Dendritic cell treated with granulocyte-macrophage colony-stimulating factor and Interleukin-4, amounts not matched to agents 40 ng/mL and 50 ng/mL, for 4 days (primary cell): ENCODE data around the gene ZNF280A.
"Not testable (repeated sequence)": the region's sequence is repeated elsewhere in the genome, so short reads cannot be mapped to it uniquely, and the experiment has no call there.

ENCODE experiments used
- H3K27ac Mint-ChIP-seq: one replicate; pipeline ENCODE4 v1.8.0; 2022; ENCODE audit warnings: mild to moderate bottlenecking, mixed read lengths
- H3K27me3 Mint-ChIP-seq: one replicate; pipeline ENCODE4 v1.8.0; 2022; ENCODE audit warnings: mild to moderate bottlenecking, mixed read lengths
- H3K36me3 Mint-ChIP-seq: one replicate; pipeline ENCODE4 v1.8.0; 2022; ENCODE audit warnings: low read depth, mixed read lengths
- H3K4me1 Mint-ChIP-seq: one replicate; pipeline ENCODE4 v1.8.0; 2022; ENCODE audit warnings: low read depth, mixed read lengths
- H3K4me3 Mint-ChIP-seq: one replicate; pipeline ENCODE4 v1.8.0; 2022; ENCODE audit warnings: mild to moderate bottlenecking, moderate library complexity, mixed read lengths
- H3K9me3 Mint-ChIP-seq: one replicate; pipeline ENCODE4 v1.8.0; 2022; ENCODE audit warnings: mixed read lengths
- intact Hi-C: fragments of 100-400 bp; cut with micrococcal nuclease; formaldehyde crosslinking; loops from one replicate; pipeline ENCODE4 v1.15.0; 2022

ZNF280A gene

DNA sequence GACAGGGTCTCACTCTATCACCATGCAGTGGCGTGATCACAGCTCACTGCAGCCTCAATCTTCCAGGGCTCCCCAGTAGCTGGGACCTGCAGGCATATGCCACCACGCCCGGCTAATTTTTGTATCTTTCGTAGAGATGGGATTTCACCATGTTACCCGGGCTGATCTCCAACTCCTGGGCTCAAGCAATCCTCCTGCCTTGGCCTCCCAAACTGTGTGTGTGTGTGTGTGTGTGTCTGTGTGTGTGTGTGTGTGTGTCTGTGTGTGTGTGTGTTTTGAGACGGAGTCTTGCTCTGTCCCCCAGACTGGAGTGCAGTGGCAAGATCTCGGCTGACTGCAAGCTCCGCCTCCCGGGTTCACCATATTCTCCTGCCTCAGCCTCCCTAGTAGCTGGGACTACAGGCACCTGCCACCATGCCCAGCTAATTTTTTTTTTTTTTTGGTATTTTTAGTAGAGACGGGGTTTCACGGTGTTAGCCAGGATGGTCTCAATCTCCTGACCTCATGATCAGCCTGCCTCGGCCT is 12.5 kb upstream of the ZNF280A start:
- H3K4me3 Mint-ChIP-seq, H3K9me3 Mint-ChIP-seq, H3K27me3 Mint-ChIP-seq, H3K4me1 Mint-ChIP-seq, H3K36me3 Mint-ChIP-seq, H3K27ac Mint-ChIP-seq, intact Hi-C loops: not testable (repeated sequence)

DNA sequence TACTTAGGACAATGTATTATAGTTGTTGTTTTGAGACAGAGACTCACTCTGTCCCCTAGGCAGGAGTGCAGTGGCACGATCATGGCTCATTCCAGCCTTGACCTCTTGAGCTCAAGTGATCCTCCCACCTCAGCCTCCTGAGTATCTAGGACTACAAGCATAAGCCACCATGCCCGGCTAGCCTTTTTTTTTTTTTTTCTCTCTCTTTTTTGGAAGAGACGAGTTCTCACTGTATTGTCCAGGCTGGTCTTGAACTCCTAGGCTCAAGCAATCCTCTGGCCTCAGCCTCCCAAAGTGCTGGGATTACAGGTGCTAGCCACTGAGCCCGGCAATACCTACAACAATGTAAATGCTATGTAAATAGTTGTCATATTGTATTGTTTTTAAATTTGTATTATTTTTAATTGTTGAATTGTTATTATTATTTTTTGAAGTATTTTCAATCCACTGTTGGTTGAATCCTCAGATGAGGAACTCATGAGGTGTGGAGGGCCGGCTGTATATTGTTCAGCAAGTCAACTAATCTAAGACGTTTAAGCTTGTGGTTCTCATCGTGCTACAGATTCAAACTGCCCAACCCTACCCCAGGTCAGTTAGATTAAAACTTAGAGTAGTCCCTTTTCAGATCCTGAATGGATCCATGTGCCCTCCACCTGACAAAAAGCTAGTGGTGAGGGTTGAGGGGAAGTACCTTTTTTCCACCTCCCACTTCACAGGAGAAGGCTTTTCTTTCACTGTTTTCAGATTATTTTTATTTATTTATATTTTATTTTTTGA is 11.9 kb upstream of the ZNF280A start:
- Mint-ChIP-seq H3K4me3 (no peak overlapping the region), H3K27me3 (no peaks in the 10 kb centered on the region), H3K27ac (no peak overlapping the region), H3K9me3 (no peaks in the 10 kb centered on the region), H3K4me1 (no peaks in the 10 kb centered on the region), H3K36me3 (no peaks in the 10 kb centered on the region)
- intact Hi-C loops, result no loop called here

DNA sequence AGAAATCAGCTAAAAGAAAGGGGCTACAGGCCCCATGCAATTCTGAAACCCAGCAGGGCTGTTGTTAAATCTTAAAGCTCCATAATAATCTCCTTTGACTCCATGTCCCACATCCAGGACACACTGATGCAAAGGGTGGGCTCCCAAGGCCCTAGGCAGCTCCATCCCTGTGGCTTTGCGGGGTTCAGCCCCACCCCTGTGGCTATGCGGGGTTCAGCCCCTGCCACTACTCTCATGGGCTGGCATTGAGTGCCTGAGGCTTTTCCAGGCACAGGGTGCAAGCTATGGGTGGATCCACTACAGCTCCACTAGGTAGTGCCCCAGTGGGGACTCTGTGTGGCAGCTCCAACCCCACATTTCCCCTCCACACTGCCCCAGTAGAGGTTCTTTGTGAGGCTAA is 8.7 kb upstream of the ZNF280A start:
- H3K4me3 Mint-ChIP-seq, result no peak overlapping the region
- no peak overlapping the region for H3K27ac Mint-ChIP-seq
- H3K4me1 Mint-ChIP-seq, result peaks cover 18% of the 10 kb centered on the region
- no peaks in the 10 kb centered on the region for H3K9me3 Mint-ChIP-seq
- intact Hi-C loops, result no loop called here
- H3K27me3 Mint-ChIP-seq, result no peaks in the 10 kb centered on the region
- H3K36me3 Mint-ChIP-seq, result no peaks in the 10 kb centered on the region

DNA sequence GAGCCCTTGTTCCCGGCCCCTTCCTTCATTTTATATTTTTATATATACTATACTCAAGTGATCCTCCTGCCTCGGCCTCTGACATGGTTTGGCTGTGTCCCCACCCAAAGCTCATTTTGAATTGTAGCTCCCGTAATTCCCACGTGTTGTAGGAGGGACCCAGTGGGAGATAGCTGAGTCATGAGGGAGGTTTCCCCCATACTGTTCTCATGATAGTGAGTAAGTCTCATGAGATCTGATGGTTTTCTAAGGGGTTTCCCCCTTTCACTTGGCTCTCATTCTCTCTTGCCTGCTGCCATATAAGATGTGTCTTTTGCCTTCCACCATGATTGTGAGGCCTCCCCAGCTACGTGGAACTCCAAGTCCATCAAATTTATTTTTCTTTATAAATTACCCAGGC is 7.2 kb upstream of the ZNF280A start:
- Mint-ChIP-seq H3K9me3 (no peaks in the 10 kb centered on the region), H3K4me1 (peaks cover 18% of the 10 kb centered on the region), H3K4me3 (no peak overlapping the region), H3K27me3 (no peaks in the 10 kb centered on the region), H3K36me3 (no peaks in the 10 kb centered on the region), H3K27ac (no peak overlapping the region)
- intact Hi-C loops, result no loop called here

DNA sequence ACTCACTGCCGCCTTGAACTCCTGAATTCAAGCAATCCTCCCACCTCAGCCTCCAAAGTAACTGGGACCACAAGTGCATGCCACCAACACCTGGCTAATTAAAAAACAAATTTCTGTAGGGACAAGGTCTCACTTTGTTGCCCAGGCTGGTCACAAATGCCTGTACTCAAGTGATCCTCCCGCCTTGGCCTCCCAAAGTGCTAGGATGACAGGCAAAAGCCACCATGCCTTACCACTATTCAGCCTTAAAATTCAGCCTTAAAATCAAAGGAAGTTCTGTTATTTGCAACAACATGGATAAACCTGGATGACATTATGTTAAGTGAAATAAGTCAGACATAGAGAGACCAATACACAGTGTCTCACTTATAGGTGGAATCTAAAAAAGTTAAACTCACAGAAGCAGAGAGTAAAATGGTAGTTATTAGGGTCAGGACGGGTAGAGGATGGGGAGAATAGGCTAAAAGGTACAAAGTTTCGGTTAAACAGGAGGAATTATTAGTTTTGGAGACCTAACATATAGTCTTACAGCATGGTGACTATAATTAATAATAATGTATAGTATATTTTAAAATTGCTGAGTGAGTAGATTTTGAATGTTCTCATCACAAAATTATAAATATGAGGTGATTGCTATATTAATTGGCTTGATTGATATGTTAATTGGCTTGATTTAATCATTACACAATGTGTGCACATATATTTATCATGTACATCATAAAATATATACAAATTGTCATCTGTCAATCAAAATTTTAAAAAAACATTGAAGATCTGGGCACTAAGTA is 6.2 kb upstream of the ZNF280A start:
- Mint-ChIP-seq H3K27me3 (no peaks in the 10 kb centered on the region), H3K9me3 (no peaks in the 10 kb centered on the region), H3K4me3 (no peak overlapping the region), H3K36me3 (no peaks in the 10 kb centered on the region), H3K4me1 (peaks cover 24% of the 10 kb centered on the region), H3K27ac (no peak overlapping the region)
- intact Hi-C loops, result no loop called here

DNA sequence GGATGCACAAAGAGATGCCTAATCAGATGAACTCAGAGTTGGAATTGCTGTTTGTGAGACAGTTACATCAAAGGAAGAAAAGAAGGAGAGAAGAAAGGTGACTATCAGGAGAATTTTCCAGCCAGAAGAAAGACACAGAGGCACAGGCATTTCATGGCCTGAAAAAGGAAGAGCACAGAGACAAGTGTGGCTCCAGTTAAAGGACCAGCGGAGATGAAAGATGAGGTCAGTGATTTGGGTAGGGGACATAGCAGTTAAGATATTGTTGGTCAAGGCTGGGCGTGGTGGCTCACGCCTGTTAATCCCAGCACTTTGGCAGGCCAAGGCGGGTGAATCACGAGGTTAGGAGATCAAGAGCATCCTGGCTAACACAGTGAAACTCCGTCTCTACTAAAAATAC is 3.4 kb upstream of the ZNF280A start:
- Mint-ChIP-seq H3K4me3 (no peak overlapping the region), H3K27me3 (no peaks in the 10 kb centered on the region)
- intact Hi-C loops, result no loop called here

DNA sequence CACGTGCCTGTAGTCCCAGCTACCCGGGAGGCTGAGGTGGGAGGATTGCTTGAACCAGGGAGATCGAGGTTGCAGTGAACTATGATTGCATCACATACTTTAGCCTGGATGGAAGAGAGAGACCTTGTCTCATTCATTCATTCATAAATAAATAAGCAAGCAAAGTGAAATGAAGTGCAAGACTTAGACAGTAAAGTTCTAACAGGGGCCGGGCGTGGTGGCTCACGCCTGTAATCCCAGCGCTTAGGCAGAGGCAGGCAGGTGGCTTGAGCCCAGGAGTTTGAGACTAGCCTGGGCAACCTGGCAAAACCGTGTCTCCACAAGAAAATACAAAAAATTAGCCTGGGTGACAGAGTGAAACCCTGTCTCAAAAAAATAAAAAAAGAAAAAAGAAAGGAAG is 1.6 kb upstream of the ZNF280A start:
- H3K4me3 Mint-ChIP-seq, result no peak overlapping the region
- no peaks in the 10 kb centered on the region for H3K9me3 Mint-ChIP-seq
- H3K4me1 Mint-ChIP-seq, result peaks cover 24% of the 10 kb centered on the region
- H3K27me3 Mint-ChIP-seq, result peaks cover 3% of the 10 kb centered on the region
- H3K27ac Mint-ChIP-seq, result no peak overlapping the region
- H3K36me3 Mint-ChIP-seq, result no peaks in the 10 kb centered on the region
- intact Hi-C loops, result no loop called here

More for the DNA sequence above, 3.4 kb upstream of the ZNF280A start:
- no peaks in the 10 kb centered on the region for H3K36me3 Mint-ChIP-seq
- no peak overlapping the region for H3K27ac Mint-ChIP-seq
- H3K9me3 Mint-ChIP-seq, result no peaks in the 10 kb centered on the region
- peaks cover 24% of the 10 kb centered on the region for H3K4me1 Mint-ChIP-seq

DNA sequence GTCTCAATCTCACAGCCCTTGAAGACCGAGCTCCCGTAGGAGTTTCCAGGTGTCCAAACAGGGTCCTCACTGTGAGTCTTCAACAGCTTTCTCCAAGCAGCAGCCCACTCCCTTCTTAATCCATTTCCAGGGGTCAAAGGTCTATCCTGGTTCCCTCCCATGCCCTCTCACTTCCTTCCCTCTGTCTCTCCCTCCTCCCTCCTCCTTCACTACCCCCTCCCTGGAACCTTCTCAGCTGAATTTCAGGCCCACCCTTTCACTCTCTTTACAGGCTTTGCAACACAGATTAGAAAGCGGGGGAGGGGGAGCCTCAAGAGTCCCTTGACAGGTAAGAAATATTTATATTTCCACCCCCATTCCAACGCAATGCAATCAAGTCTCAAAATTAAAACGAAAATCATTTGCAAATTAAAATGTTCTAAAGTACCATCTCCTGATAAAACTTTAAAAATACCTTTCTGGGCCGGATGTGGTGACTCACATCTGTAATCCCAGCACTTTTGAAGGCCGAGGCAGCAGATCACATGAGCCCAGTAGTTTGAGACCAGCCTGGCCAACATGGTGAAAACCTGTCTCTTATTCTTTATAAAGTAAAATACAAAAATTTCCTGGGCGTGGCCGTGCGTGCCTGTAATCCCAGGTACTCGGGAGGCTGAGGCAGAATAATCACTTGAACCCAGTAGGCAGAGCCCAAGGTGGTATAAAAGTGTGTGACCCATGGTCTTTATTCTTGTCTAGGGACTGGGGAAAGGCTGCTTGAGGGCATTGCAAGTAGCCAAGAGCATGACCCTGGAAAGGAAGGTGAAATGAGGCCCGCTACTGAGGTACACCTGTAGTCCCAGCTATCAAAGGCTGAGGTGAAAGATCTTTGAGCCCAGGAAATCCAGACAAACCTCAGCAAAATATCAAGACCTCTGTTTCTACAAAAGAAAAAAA is 865 bp upstream of the ZNF280A start:
- no peaks in the 10 kb centered on the region for H3K36me3 Mint-ChIP-seq
- H3K27me3 Mint-ChIP-seq, result peaks cover 4% of the 10 kb centered on the region
- H3K9me3 Mint-ChIP-seq, result no peaks in the 10 kb centered on the region
- peaks cover 18% of the 10 kb centered on the region for H3K4me1 Mint-ChIP-seq
- no peak overlapping the region for H3K4me3 Mint-ChIP-seq
- intact Hi-C loops, result no loop called here
- H3K27ac Mint-ChIP-seq, result no peak overlapping the region

DNA sequence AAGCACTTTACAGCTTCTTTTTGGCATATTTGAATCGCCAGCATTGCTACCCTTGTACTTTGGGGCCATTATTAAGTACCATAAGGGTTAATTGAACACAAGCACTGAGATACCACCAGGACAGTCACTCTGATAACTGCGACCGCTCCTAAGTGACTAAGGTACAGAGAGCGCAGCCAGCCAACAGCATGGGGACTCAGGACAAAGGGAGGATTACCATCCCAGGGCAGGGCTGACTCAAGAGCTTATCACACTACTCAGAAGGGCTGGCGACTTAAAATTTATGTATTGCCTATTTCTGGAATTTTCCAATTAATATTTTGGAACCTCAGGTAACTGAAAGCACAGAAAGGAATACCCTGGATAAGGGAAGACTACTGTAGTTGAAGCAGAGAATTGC is 479 bp downstream of the ZNF280A start:
- H3K27me3 Mint-ChIP-seq, result peaks cover 13% of the 10 kb centered on the region
- H3K27ac Mint-ChIP-seq, result no peak overlapping the region
- no peaks in the 10 kb centered on the region for H3K36me3 Mint-ChIP-seq
- H3K4me3 Mint-ChIP-seq, result no peak overlapping the region
- intact Hi-C loops, result no loop called here
- H3K9me3 Mint-ChIP-seq, result no peaks in the 10 kb centered on the region
- H3K4me1 Mint-ChIP-seq, result peaks cover 5% of the 10 kb centered on the region

DNA sequence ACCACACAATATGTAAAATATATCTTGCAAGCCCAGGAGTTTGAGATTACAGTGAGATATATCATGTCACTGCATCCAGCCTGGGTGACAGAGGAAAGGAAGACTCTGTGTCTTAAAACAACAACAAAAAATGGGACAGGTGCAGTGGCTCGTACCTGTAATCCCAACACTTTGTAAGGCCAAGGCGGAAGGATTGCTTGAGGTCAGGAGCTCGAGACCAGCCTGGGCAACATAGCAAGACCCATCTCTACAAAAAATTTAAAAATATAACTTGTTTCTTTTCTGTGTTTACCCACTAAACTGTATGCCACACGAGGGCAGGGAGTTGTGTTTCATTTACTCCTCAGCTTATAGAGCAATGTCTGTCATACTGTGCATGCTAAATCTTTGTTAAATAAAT is 3.1 kb downstream of the ZNF280A start:
- H3K9me3 Mint-ChIP-seq, result no peaks in the 10 kb centered on the region
- H3K27me3 Mint-ChIP-seq, result peaks cover 21% of the 10 kb centered on the region
- H3K4me3 Mint-ChIP-seq, result no peak overlapping the region
- no peaks in the 10 kb centered on the region for H3K36me3 Mint-ChIP-seq
- H3K4me1 Mint-ChIP-seq, result peaks cover 10% of the 10 kb centered on the region
- no peak overlapping the region for H3K27ac Mint-ChIP-seq
- intact Hi-C loops, result no loop called here

DNA sequence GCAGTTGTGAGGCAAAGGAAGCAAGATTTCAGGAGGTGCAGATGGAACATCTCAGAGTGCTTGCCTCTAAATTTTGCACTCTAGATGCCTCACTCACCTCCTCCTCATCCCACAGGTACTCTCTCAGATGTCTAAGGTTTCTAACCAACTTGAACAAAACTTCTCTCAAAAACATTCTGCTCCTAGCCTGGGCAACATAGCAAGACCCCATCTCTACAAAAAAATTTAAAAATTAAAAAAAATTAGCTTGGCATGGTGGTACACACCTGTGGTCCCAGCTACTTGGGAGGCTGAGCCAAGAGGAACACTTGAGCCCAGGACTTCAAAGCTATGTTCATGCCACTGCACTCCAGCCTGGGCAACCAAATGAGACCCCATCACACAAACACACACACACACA is 4.2 kb downstream of the ZNF280A start:
- Mint-ChIP-seq H3K36me3 (no peaks in the 10 kb centered on the region), H3K27ac (no peak overlapping the region), H3K9me3 (no peaks in the 10 kb centered on the region), H3K4me1 (peaks cover 7% of the 10 kb centered on the region), H3K4me3 (no peak overlapping the region), H3K27me3 (peaks cover 25% of the 10 kb centered on the region)
- intact Hi-C loops, result no loop called here

DNA sequence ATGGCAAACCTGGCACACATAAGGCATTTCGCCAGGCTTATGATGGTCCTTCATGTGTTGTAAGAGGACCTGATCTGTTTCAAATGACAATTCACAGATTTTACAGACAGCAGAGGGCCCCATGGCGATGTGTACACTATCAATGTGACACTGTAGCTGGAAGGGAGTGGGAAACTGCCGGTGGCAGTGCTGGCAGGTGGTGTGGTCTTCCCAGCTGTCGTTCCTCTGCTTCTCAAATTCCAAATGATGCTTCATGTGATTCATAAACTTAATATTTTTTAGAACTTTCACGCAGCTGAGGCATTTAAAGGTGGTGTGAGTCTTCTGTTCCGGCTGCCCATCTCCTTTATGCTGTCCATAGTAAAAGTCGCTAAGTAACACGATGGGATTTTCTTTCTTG is 5.6 kb downstream of the ZNF280A start:
- Mint-ChIP-seq H3K27me3 (peaks cover 25% of the 10 kb centered on the region), H3K9me3 (peaks cover 11% of the 10 kb centered on the region)
- H3K27ac Mint-ChIP-seq, intact Hi-C loops, H3K36me3 Mint-ChIP-seq, H3K4me3 Mint-ChIP-seq, H3K4me1 Mint-ChIP-seq: not testable (repeated sequence)

DNA sequence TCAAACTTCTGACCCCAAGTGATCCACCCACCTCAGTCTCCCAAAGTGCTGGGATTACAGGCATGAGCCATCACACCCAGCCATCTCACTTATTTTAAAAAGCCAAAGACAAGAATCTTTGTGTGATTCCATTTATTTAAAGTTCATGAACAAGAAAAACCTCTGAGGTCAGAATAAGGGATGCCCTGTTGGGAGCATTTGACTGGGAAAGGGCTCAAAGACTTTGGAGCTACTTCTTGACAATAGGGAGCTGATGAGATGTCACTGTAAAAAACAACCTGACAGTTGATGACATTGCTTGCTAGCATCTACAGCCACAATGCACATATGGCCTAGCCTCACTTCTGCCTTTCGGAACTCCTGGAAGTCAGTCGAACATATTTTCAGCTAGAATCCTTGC is 6.5 kb downstream of the ZNF280A start:
- intact Hi-C loops, result no loop called here
- Mint-ChIP-seq H3K27me3 (peaks cover 25% of the 10 kb centered on the region), H3K4me1 (peaks cover 7% of the 10 kb centered on the region), H3K36me3 (no peaks in the 10 kb centered on the region), H3K4me3 (no peak overlapping the region), H3K27ac (no peak overlapping the region), H3K9me3 (peaks cover 14% of the 10 kb centered on the region)

DNA sequence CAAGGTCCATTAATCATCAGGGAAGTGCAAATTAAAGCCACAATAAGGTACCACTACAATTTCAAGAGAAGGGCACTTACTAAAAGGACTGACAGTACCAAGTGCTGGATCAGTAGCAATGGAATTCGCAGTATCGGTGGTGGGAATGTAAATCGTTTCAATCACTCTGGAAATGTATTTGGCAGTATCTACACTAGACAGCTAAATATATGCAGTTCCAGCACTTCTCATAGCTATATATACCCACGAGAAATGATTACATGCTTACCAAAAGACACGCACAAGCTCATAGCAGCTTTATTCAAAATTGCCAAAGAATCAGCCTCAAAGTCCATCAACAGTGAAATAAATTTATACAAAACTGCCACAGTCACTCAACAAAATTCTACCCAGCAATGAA is 7.1 kb downstream of the ZNF280A start:
- peaks cover 28% of the 10 kb centered on the region for H3K27me3 Mint-ChIP-seq
- H3K27ac Mint-ChIP-seq, result no peak overlapping the region
- intact Hi-C loops, result no loop called here
- no peak overlapping the region for H3K4me3 Mint-ChIP-seq
- H3K4me1 Mint-ChIP-seq, result peaks cover 11% of the 10 kb centered on the region
- H3K9me3 Mint-ChIP-seq, result peaks cover 14% of the 10 kb centered on the region
- no peaks in the 10 kb centered on the region for H3K36me3 Mint-ChIP-seq
